Muscle layer of colon (tissue), 2 donors: ENCODE measurements around the gene LEUTX.

Experiments used
- H3K27ac ChIP-seq: one replicate; pipeline ENCODE4 v1.7.0; 2013; ENCODE audit warnings: low read depth, mild to moderate bottlenecking, low read length, moderate library complexity
- H3K27me3 ChIP-seq, 2 donors: one replicate each; pipeline ENCODE4 v1.7.0; 2013; ENCODE audit warnings: low read length in 2 of 2, mild to moderate bottlenecking in 2 of 2; ENCODE audit not compliant: insufficient read depth in 2 of 2, control insufficient read depth in 1 of 2
- H3K36me3 ChIP-seq: one replicate; pipeline ENCODE4 v1.7.0; 2013; ENCODE audit warnings: mild to moderate bottlenecking, low read length; ENCODE audit not compliant: insufficient read depth
- H3K4me1 ChIP-seq: one replicate; pipeline ENCODE4 v1.7.0; 2013; ENCODE audit warnings: mild to moderate bottlenecking, low read length; ENCODE audit not compliant: insufficient read depth
- H3K4me3 ChIP-seq, 2 donors: one replicate each; pipeline ENCODE4 v1.7.0; 2013; ENCODE audit warnings: low read length in 2 of 2, low read depth in 1 of 2, mild to moderate bottlenecking in 1 of 2, moderate library complexity in 1 of 2
- H3K9ac ChIP-seq: one replicate; pipeline ENCODE4 v1.7.0; 2013; ENCODE audit warnings: low read length
- H3K9me3 ChIP-seq: one replicate; pipeline ENCODE4 v1.7.0; 2013; ENCODE audit warnings: mild to moderate bottlenecking, low read length
- donor health status: abdominal sarcoma.
- donor health status: Adenocarcinoma of cecum.

Gene LEUTX

GRCh38 chr19:39825531-39826076, 47.0 kb downstream of the LEUTX start:
- Histone ChIP-seq H3K4me1 (peaks cover 17% of the 10 kb centered on the region), H3K9ac (no peak overlapping the region), H3K4me3 (no peak overlapping the region), H3K27ac (no peak overlapping the region), H3K27me3 (no peaks in the 10 kb centered on the region), H3K9me3 (no peaks in the 10 kb centered on the region), H3K36me3 (peaks cover 43% of the 10 kb centered on the region)

- Histone ChIP-seq H3K36me3 (peaks cover 52% of the 10 kb centered on the region), H3K9me3 (no peaks in the 10 kb centered on the region), H3K4me1 (peaks cover 17% of the 10 kb centered on the region), H3K27me3 (no peaks in the 10 kb centered on the region), H3K9ac (no peak overlapping the region), H3K4me3 (no peak overlapping the region), H3K27ac (no peak overlapping the region)
Observed at GRCh38 chr19:39826311-39826945, 47.8 kb downstream of the LEUTX start.

GRCh38 chr19:39827216-39827615, 48.6 kb downstream of the LEUTX start:
- H3K27ac ChIP-seq, result no peak overlapping the region

GRCh38 chr19:39828015-39828653, 49.5 kb downstream of the LEUTX start:
- H3K27ac ChIP-seq, result no peak overlapping the region
- peaks cover 53% of the 10 kb centered on the region for H3K36me3 ChIP-seq
- no peaks in the 10 kb centered on the region for H3K27me3 ChIP-seq
- H3K9ac ChIP-seq, result no peak overlapping the region
- H3K4me3 ChIP-seq, result no peak overlapping the region
- peaks cover 28% of the 10 kb centered on the region for H3K4me1 ChIP-seq
- no peaks in the 10 kb centered on the region for H3K9me3 ChIP-seq

More at GRCh38 chr19:39827216-39827615, 48.6 kb downstream of the LEUTX start:
- Histone ChIP-seq H3K27me3 (no peaks in the 10 kb centered on the region), H3K4me3 (no peak overlapping the region), H3K9ac (no peak overlapping the region), H3K36me3 (peaks cover 53% of the 10 kb centered on the region), H3K9me3 (no peaks in the 10 kb centered on the region), H3K4me1 (peaks cover 21% of the 10 kb centered on the region)

- H3K4me1 ChIP-seq, result peaks cover 23% of the 10 kb centered on the region
- H3K4me3 ChIP-seq, result no peak overlapping the region
- H3K27me3 ChIP-seq, result no peaks in the 10 kb centered on the region
- no peaks in the 10 kb centered on the region for H3K9me3 ChIP-seq
- no peak overlapping the region for H3K9ac ChIP-seq
- H3K36me3 ChIP-seq, result peaks cover 53% of the 10 kb centered on the region
- no peak overlapping the region for H3K27ac ChIP-seq
Observed at GRCh38 chr19:39828654-39829032, 50.0 kb downstream of the LEUTX start.

- Histone ChIP-seq H3K4me3 (no peak overlapping the region), H3K9me3 (no peaks in the 10 kb centered on the region), H3K4me1 (peaks cover 18% of the 10 kb centered on the region), H3K27ac (no peak overlapping the region), H3K27me3 (no peaks in the 10 kb centered on the region), H3K9ac (no peak overlapping the region), H3K36me3 (peaks cover 53% of the 10 kb centered on the region)
Observed at GRCh38 chr19:39829702-39830275, 51.1 kb downstream of the LEUTX start.

- no peaks in the 10 kb centered on the region for H3K27me3 ChIP-seq
- no peak overlapping the region for H3K27ac ChIP-seq
- H3K4me1 ChIP-seq, result peaks cover 13% of the 10 kb centered on the region
- H3K36me3 ChIP-seq, result peaks cover 53% of the 10 kb centered on the region
- H3K4me3 ChIP-seq, result no peak overlapping the region
- no peaks in the 10 kb centered on the region for H3K9me3 ChIP-seq
- no peak overlapping the region for H3K9ac ChIP-seq
Observed at GRCh38 chr19:39830406-39830805, 51.8 kb downstream of the LEUTX start.

- H3K36me3 ChIP-seq, result peaks cover 55% of the 10 kb centered on the region
- no peak overlapping the region for H3K27ac ChIP-seq
Observed at GRCh38 chr19:39830847-39831246, 52.2 kb downstream of the LEUTX start.

GRCh38 chr19:39831679-39832078, 53.0 kb downstream of the LEUTX start:
- Histone ChIP-seq H3K27ac (no peak overlapping the region), H3K36me3 (peaks cover 56% of the 10 kb centered on the region), H3K27me3 (no peaks in the 10 kb centered on the region), H3K4me3 (no peak overlapping the region), H3K4me1 (peaks cover 13% of the 10 kb centered on the region), H3K9ac (no peak overlapping the region), H3K9me3 (no peaks in the 10 kb centered on the region)

More at GRCh38 chr19:39830847-39831246, 52.2 kb downstream of the LEUTX start:
- peaks cover 13% of the 10 kb centered on the region for H3K4me1 ChIP-seq
- H3K9ac ChIP-seq, result no peak overlapping the region
- no peaks in the 10 kb centered on the region for H3K9me3 ChIP-seq
- no peaks in the 10 kb centered on the region for H3K27me3 ChIP-seq
- H3K4me3 ChIP-seq, result no peak overlapping the region

- no peaks in the 10 kb centered on the region for H3K9me3 ChIP-seq
- peak overlapping the region; percentile 71 for H3K27ac ChIP-seq
- H3K36me3 ChIP-seq, result peaks cover 60% of the 10 kb centered on the region
- peaks cover 13% of the 10 kb centered on the region for H3K4me1 ChIP-seq
- no peaks in the 10 kb centered on the region for H3K27me3 ChIP-seq
- peak overlapping the region; percentile 71 to 92 for H3K4me3 ChIP-seq
- H3K9ac ChIP-seq, result peak overlapping the region; percentile 37
Observed at GRCh38 chr19:39832341-39833083, 53.9 kb downstream of the LEUTX start.

GRCh38 chr19:39833160-39833463, 54.5 kb downstream of the LEUTX start:
- peak overlapping the region; percentile 37 for H3K9ac ChIP-seq
- H3K9me3 ChIP-seq, result no peaks in the 10 kb centered on the region
- no peaks in the 10 kb centered on the region for H3K27me3 ChIP-seq
- peaks cover 13% of the 10 kb centered on the region for H3K4me1 ChIP-seq
- peaks cover 60% of the 10 kb centered on the region for H3K36me3 ChIP-seq
- peak overlapping the region; percentile 71 to 92 for H3K4me3 ChIP-seq
- H3K27ac ChIP-seq, result peak overlapping the region; percentile 71
